ENCODE measurements around the gene HOXD13. TPM values are rescaled to one million over a fixed set of nuclear protein-coding genes. Genes with fewer than 3 reads are reported as not detected.

HOXD13 gene
- total RNA-seq, 6 experiments from 2014 or later: 1.2 to 1.7 (median 1.5) TPM

GRCh38 chr2:176135035-176135440, 42.5 kb downstream of the HOXD13 start:
- DNase-seq: peak; percentile 24
- TF ChIP-seq CTCF (IDR thresholded peaks at IDR 0.05): peak; percentile 43
- Mint-ChIP-seq H3K9me3 (no peaks in the 10 kb centered on the region), H3K36me3 (ENCODE audit: low read depth) (peaks cover 5% of the 10 kb centered on the region; the same call in 1 of the 2 replicates), H3K27me3 (ENCODE audit: insufficient read depth) (peaks cover 33% of the 10 kb centered on the region), H3K4me3 (peak overlapping the region; percentile 73; the same call in 1 of the 2 replicates), H3K4me1 (ENCODE audit: low read depth) (peaks cover 67% of the 10 kb centered on the region), H3K27ac (peak overlapping the region; percentile 84; the same call in 1 of the 2 replicates)

- H3K27ac Mint-ChIP-seq: peak overlapping the region; percentile 84
Measured at GRCh38 chr2:176136374-176137251, 44.1 kb downstream of the HOXD13 start.

GRCh38 chr2:176137252-176137580, 44.7 kb downstream of the HOXD13 start:
- peaks cover 3% of the 10 kb centered on the region; the same call in 1 of the 2 replicates for H3K36me3 Mint-ChIP-seq (ENCODE audit: low read depth)
- peaks cover 51% of the 10 kb centered on the region for H3K4me1 Mint-ChIP-seq (ENCODE audit: low read depth)
- no peaks in the 10 kb centered on the region for H3K9me3 Mint-ChIP-seq
- H3K27me3 Mint-ChIP-seq (ENCODE audit: insufficient read depth): peaks cover 25% of the 10 kb centered on the region
- DNase-seq: no peak
- no peak for TF ChIP-seq CTCF (IDR thresholded peaks at IDR 0.05)
- H3K4me3 Mint-ChIP-seq: peak overlapping the region; percentile 59; the same call in 1 of the 2 replicates
- peak overlapping the region; percentile 39; the same call in 1 of the 2 replicates for H3K27ac Mint-ChIP-seq

More at GRCh38 chr2:176136374-176137251, 44.1 kb downstream of the HOXD13 start:
- no peak for TF ChIP-seq CTCF (IDR thresholded peaks at IDR 0.05)
- peaks cover 57% of the 10 kb centered on the region for H3K4me1 Mint-ChIP-seq (ENCODE audit: low read depth)
- peaks cover 5% of the 10 kb centered on the region; the same call in 1 of the 2 replicates for H3K36me3 Mint-ChIP-seq (ENCODE audit: low read depth)
- H3K4me3 Mint-ChIP-seq: peak overlapping the region; percentile 73
- DNase-seq: no peak
- peaks cover 28% of the 10 kb centered on the region for H3K27me3 Mint-ChIP-seq (ENCODE audit: insufficient read depth)
- no peaks in the 10 kb centered on the region for H3K9me3 Mint-ChIP-seq

- no peak for TF ChIP-seq CTCF (IDR thresholded peaks at IDR 0.05)
- Mint-ChIP-seq H3K4me1 (ENCODE audit: low read depth) (peaks cover 44% of the 10 kb centered on the region), H3K36me3 (ENCODE audit: low read depth) (no peaks in the 10 kb centered on the region; the same call in 1 of the 2 replicates), H3K27ac (no peak overlapping the region), H3K4me3 (peak overlapping the region; percentile 59; the same call in 1 of the 2 replicates), H3K9me3 (no peaks in the 10 kb centered on the region), H3K27me3 (ENCODE audit: insufficient read depth) (peaks cover 18% of the 10 kb centered on the region)
- DNase-seq: no peak
Measured at GRCh38 chr2:176137906-176138305, 45.4 kb downstream of the HOXD13 start.

- DNase-seq: no peak
- Mint-ChIP-seq H3K9me3 (no peaks in the 10 kb centered on the region), H3K4me3 (peak overlapping the region; percentile 57), H3K4me1 (ENCODE audit: low read depth) (peaks cover 41% of the 10 kb centered on the region), H3K27ac (no peak overlapping the region), H3K27me3 (ENCODE audit: insufficient read depth) (peaks cover 23% of the 10 kb centered on the region), H3K36me3 (ENCODE audit: low read depth) (no peaks in the 10 kb centered on the region)
- TF ChIP-seq CTCF (IDR thresholded peaks at IDR 0.05): no peak
Measured at GRCh38 chr2:176138526-176138922, 46.0 kb downstream of the HOXD13 start.
